Measurements from ENCODE around the gene CFAP46.

The CFAP46 gene

DNA sequence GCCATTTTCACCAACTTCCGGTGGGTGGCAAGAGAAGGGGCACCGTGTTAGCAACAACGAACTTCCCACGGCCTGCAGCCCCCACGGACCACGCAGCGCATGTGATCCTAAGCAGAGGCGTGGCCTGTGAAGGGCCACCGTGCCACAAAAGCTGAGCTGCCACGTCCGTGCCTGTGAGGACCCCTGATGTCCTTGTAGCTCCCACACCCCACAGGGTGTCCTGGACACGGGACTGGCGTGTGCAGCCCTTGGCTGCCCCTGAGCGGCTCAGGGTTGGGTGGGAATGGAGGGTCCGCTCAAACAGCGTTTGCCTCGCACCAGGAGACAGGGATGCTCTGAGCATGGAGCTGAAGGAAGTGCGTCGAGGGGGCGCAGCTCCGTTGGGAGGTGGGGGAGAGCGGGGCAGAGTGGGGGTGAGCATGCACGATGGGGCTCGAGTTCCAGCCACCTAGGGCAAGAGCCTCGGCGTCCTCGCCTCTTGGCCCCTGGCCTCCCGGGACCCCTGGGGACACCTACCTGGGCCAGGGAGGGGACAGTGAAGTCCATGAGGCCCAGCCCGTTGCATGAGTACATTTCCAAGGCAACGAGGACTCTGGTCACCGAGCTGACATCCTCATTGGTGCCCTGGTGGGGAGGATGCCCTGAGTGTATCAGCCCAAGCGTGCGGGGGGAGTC is 33.6 kb downstream of the CFAP46 start:
- Histone ChIP-seq H3K27me3 (ENCODE audit: low read length) (no peaks in the 10 kb centered on the region), H4K20me1 (ENCODE audit: low read depth, low read length) (no peaks in the 10 kb centered on the region), H3K9me2 (replicated peaks; ENCODE audit: insufficient read depth, low read length) (no peaks in the 10 kb centered on the region), H3F3A (ENCODE audit: insufficient read depth) (no peaks in the 10 kb centered on the region), H3K9me3 (ENCODE audit: insufficient read depth, low read length) (no peaks in the 10 kb centered on the region), H3K79me2 (ENCODE audit: insufficient read depth, low read length) (no peaks in the 10 kb centered on the region), H3K9ac (ENCODE audit: low read length) (no peak overlapping the region), H3K36me3 (ENCODE audit: low read length) (no peaks in the 10 kb centered on the region), H3K4me3 (ENCODE audit: insufficient read depth, low read length, poor library complexity, severe bottlenecking) (no peak overlapping the region), H3K27ac (ENCODE audit: low read depth, low read length) (no peak overlapping the region), H3K4me2 (ENCODE audit: low read depth, low read length, poor library complexity, severe bottlenecking) (no peak overlapping the region), H2AFZ (ENCODE audit: low read depth, low read length, severe bottlenecking) (no peak overlapping the region)
- no peak for TF ChIP-seq EZH2phosphoT487 (conservative IDR thresholded peaks at IDR 0.05; ENCODE audit: low read length)
- TF ChIP-seq, protein P1, sequence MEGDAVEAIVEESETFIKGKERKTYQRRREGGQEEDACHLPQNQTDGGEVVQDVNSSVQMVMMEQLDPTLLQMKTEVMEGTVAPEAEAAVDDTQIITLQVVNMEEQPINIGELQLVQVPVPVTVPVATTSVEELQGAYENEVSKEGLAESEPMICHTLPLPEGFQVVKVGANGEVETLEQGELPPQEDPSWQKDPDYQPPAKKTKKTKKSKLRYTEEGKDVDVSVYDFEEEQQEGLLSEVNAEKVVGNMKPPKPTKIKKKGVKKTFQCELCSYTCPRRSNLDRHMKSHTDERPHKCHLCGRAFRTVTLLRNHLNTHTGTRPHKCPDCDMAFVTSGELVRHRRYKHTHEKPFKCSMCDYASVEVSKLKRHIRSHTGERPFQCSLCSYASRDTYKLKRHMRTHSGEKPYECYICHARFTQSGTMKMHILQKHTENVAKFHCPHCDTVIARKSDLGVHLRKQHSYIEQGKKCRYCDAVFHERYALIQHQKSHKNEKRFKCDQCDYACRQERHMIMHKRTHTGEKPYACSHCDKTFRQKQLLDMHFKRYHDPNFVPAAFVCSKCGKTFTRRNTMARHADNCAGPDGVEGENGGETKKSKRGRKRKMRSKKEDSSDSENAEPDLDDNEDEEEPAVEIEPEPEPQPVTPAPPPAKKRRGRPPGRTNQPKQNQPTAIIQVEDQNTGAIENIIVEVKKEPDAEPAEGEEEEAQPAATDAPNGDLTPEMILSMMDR (IDR thresholded peaks at IDR 0.05; ENCODE audit: insufficient read depth, low read length, poor library complexity, severe bottlenecking): no peak

DNA sequence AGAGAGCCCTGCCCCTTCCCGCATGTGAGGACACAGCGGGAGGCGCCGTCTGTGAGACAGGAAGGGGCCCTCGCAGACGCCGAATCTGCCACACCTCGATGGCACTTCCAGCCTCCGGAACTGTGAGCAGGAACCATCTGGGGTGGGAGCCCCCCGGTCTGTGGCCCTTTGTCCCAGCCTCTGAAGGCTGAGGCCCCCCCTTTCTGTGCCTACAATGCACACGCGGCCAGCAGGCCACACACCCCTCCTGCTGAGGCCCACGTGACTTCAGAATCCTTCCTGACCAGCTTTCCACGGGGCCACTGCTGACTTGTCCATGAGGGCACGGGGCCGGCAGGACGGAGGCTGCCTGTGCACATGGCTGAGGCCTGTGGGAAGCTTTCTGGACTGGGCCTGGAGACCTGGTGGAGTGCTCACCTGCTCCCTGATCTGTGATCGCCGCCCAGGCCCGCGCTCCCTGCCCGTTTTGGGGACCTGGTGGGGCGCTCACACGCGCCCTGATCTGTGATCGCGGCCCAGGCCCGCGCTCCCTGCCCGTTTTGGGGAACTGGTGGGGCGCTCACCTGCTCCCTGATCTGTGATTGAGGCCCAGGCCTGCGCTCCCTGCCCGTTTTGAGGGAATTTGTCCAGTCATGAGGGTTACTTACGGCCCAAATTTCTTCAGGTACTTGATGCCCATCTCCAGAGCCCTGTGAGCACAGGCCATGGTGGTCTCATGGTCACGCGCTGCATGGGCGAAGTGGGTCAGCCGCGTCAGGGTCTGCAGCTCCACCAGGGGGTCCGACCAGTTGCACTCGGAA is 34.3 kb downstream of the CFAP46 start:
- no peaks in the 10 kb centered on the region for H3F3A ChIP-seq (ENCODE audit: insufficient read depth)
- no peak overlapping the region for H2AFZ ChIP-seq (ENCODE audit: low read depth, low read length, severe bottlenecking)
- no peaks in the 10 kb centered on the region for H4K20me1 ChIP-seq (ENCODE audit: low read depth, low read length)
- H3K27me3 ChIP-seq (ENCODE audit: low read length): no peaks in the 10 kb centered on the region
- H3K36me3 ChIP-seq (ENCODE audit: low read length): no peaks in the 10 kb centered on the region
- H3K9me2 ChIP-seq (replicated peaks; ENCODE audit: insufficient read depth, low read length): no peaks in the 10 kb centered on the region
- H3K27ac ChIP-seq (ENCODE audit: low read depth, low read length): no peak overlapping the region
- no peak overlapping the region for H3K4me3 ChIP-seq (ENCODE audit: insufficient read depth, low read length, poor library complexity, severe bottlenecking)
- no peak overlapping the region for H3K9ac ChIP-seq (ENCODE audit: low read length)
- H3K9me3 ChIP-seq (ENCODE audit: insufficient read depth, low read length): no peaks in the 10 kb centered on the region
- H3K4me2 ChIP-seq (ENCODE audit: low read depth, low read length, poor library complexity, severe bottlenecking): no peak overlapping the region
- no peaks in the 10 kb centered on the region for H3K79me2 ChIP-seq (ENCODE audit: insufficient read depth, low read length)
- TF ChIP-seq, protein P1 (IDR thresholded peaks at IDR 0.05; ENCODE audit: insufficient read depth, low read length, poor library complexity, severe bottlenecking): no peak
- no peak for TF ChIP-seq EZH2phosphoT487 (conservative IDR thresholded peaks at IDR 0.05; ENCODE audit: low read length)

DNA sequence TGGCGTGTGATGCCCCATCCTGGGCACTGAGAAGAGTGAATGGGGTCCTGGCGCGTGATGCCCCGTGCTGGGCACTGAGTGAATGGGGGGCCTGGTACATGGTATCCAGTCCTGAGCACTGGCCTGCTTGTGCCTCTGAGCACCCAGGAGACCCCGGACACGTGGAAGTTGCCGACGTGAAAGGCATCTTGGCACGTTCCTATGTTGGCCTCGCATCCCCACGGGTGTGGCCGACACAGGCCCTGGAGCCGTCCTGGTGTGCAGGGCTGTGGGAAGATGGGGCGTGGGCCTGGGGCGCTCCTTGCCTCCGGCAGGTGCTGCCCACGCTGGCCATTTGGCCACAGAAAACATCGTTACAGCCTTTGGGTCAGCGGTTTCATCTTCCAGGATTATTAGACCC is 35.5 kb downstream of the CFAP46 start:
- Histone ChIP-seq H3K4me3 (ENCODE audit: insufficient read depth, low read length, poor library complexity, severe bottlenecking) (no peak overlapping the region), H3K36me3 (ENCODE audit: low read length) (no peaks in the 10 kb centered on the region), H3K27ac (ENCODE audit: low read depth, low read length) (no peak overlapping the region), H3K27me3 (ENCODE audit: low read length) (no peaks in the 10 kb centered on the region), H3K9me3 (ENCODE audit: insufficient read depth, low read length) (no peaks in the 10 kb centered on the region), H2AFZ (ENCODE audit: low read depth, low read length, severe bottlenecking) (no peak overlapping the region), H3K4me2 (ENCODE audit: low read depth, low read length, poor library complexity, severe bottlenecking) (no peak overlapping the region), H3F3A (ENCODE audit: insufficient read depth) (no peaks in the 10 kb centered on the region), H3K9me2 (replicated peaks; ENCODE audit: insufficient read depth, low read length) (no peaks in the 10 kb centered on the region), H3K9ac (ENCODE audit: low read length) (no peak overlapping the region), H4K20me1 (ENCODE audit: low read depth, low read length) (no peaks in the 10 kb centered on the region), H3K79me2 (ENCODE audit: insufficient read depth, low read length) (no peaks in the 10 kb centered on the region)
- TF ChIP-seq EZH2phosphoT487 (conservative IDR thresholded peaks at IDR 0.05; ENCODE audit: low read length): no peak
- TF ChIP-seq, protein P1 (IDR thresholded peaks at IDR 0.05; ENCODE audit: insufficient read depth, low read length, poor library complexity, severe bottlenecking): no peak

Data from SU-DHL-6 (cell line).